ENCODE measurements around the gene MARK3. TPM values are rescaled to one million over a fixed set of nuclear protein-coding genes. Genes with fewer than 3 reads are reported as not detected.

Gene MARK3
- total and polyA plus RNA-seq, 2 of the 13 experiments (the other 11 are each of a cell fraction or from before 2014, with no cell fraction given), result 47.7 to 56.6 TPM

- H3K9me3 ChIP-seq (ENCODE audit: low read length), result no peaks in the 10 kb centered on the region
- intact Hi-C loops (cut with micrococcal nuclease; ENCODE audit: unreplicated experiment) (no loop called here), in situ Hi-C loops (cut with HindIII; ENCODE audit: extremely low pct_ligation_motif_present, low pct_unique_long_range_greater_than_20kb) (no loop called here)
- no peak overlapping the region for H3K4me2 ChIP-seq (ENCODE audit: low read depth, low read length)
- H3K4me3 ChIP-seq (replicated peaks in 1 of 3; ENCODE audit: insufficient read depth in 1 of 3, low read depth in 2 of 3, low read length in 3 of 3), result no peak overlapping the region
- peaks cover 3% of the 10 kb centered on the region for H3K79me2 ChIP-seq (ENCODE audit: insufficient read depth, low read length)
- H2AFZ ChIP-seq (ENCODE audit: low read length), result no peak overlapping the region
- H3K4me1 ChIP-seq (ENCODE audit: insufficient read depth, low read length), result no peaks in the 10 kb centered on the region
- H3K36me3 ChIP-seq (replicated peaks in 1 of 2; ENCODE audit: control insufficient read depth in 1 of 2, insufficient read depth in 2 of 2, low read length in 2 of 2), result peaks cover 8 to 37% of the 10 kb centered on the region in 2 experiments
- no peak overlapping the region for H3K27ac ChIP-seq (ENCODE audit: extremely low read length, insufficient read depth, low read length)
- no peaks in the 10 kb centered on the region for H3K27me3 ChIP-seq (ENCODE audit: control insufficient read depth in 1 of 2, insufficient read depth in 2 of 2, low read length in 2 of 2)
- CTCF ChIA-PET (ENCODE audit: low intra/inter-chr PET ratio, low total read pairs), result no interaction called here
- no peak for ATAC-seq
- H3K9ac ChIP-seq (ENCODE audit: insufficient read depth, low read depth, low read length), result no peak overlapping the region
- WGBS (ENCODE audit: low lambda C conversion rate), result 95% methylated on average over 5 of the region's 5 CpGs
- H4K20me1 ChIP-seq (ENCODE audit: insufficient read depth, low read length), result no peaks in the 10 kb centered on the region
- no peak for DNase-seq (ENCODE audit: low spot score)
- POLR2A ChIA-PET, result no interaction called here
- FAIRE-seq, result no peak
- TF ChIP-seq ZNF580 (CRISPR knock-in tag; IDR thresholded peaks at IDR 0.05; ENCODE audit: borderline replicate concordance, low read depth), result no peak
- no peak for TF ChIP-seq NPAS2 (CRISPR knock-in tag; IDR thresholded peaks at IDR 0.05; ENCODE audit: borderline replicate concordance)
- no peak for TF ChIP-seq ZNF740 (CRISPR knock-in tag; IDR thresholded peaks at IDR 0.05)
- TF ChIP-seq SALL2 (CRISPR knock-in tag; IDR thresholded peaks at IDR 0.05), result no peak
- TF ChIP-seq ZNF776 (CRISPR knock-in tag; IDR thresholded peaks at IDR 0.05), result no peak
- TF ChIP-seq MIER2 (CRISPR knock-in tag; IDR thresholded peaks at IDR 0.05), result no peak
- no peak for TF ChIP-seq KMT2B (CRISPR knock-in tag; IDR thresholded peaks at IDR 0.05)
- no peak for TF ChIP-seq TBL1XR1 (IDR thresholded peaks at IDR 0.05; ENCODE audit: borderline replicate concordance, low read length, partially characterized antibody)
- no peak for TF ChIP-seq ZNF234 (CRISPR knock-in tag; conservative IDR thresholded peaks at IDR 0.05)
- no peak for TF ChIP-seq THAP9 (CRISPR knock-in tag; IDR thresholded peaks at IDR 0.05; ENCODE audit: borderline replicate concordance)
- TF ChIP-seq NFIB (CRISPR knock-in tag; IDR thresholded peaks at IDR 0.05; ENCODE audit: borderline replicate concordance), result no peak
- TF ChIP-seq CREBL2 (CRISPR knock-in tag; IDR thresholded peaks at IDR 0.05; ENCODE audit: borderline replicate concordance), result no peak
- TF ChIP-seq TP53 (CRISPR knock-in tag; conservative IDR thresholded peaks at IDR 0.05), result no peak
- TF ChIP-seq PHF20 (CRISPR knock-in tag; IDR thresholded peaks at IDR 0.05), result no peak
- TF ChIP-seq REXO4 (CRISPR knock-in tag; IDR thresholded peaks at IDR 0.05; ENCODE audit: borderline replicate concordance), result no peak
- TF ChIP-seq ZNF768 (CRISPR knock-in tag; IDR thresholded peaks at IDR 0.05), result no peak
- no peak for TF ChIP-seq PITX1 (CRISPR knock-in tag; IDR thresholded peaks at IDR 0.05)
- no peak for TF ChIP-seq TAF1 (CRISPR knock-in tag; IDR thresholded peaks at IDR 0.05)
- no peak for TF ChIP-seq ZNF546 (CRISPR knock-in tag; conservative IDR thresholded peaks at IDR 0.05)
- no TSS peak for BruUV-seq (replicated peaks)
Measured at GRCh38 chr14:103436533-103436932, 51.3 kb downstream of the MARK3 start.
